Brain microvascular endothelial cell (primary cell): Measurements from ENCODE around the gene MBNL1.

ENCODE experiments used
- DNase-seq: peaks from one replicate; pipeline ENCODE4 v3.0.0-alpha.2; 2020
- H3K27ac ChIP-seq: fragments of 250-450 bp; sonication (Bioruptor Pico); 2 replicates; pipeline ENCODE4 v1.5.1; 2020; ENCODE audit warnings: mild to moderate bottlenecking, moderate library complexity
- H3K27me3 ChIP-seq: fragments of 250-450 bp; sonication (Bioruptor Pico); replicated peaks from 2 replicates; pipeline ENCODE4 v1.5.1; 2020; ENCODE audit warnings: mild to moderate bottlenecking
- H3K36me3 ChIP-seq: fragments of 250-450 bp; sonication (Bioruptor Pico); replicated peaks from 2 replicates; pipeline ENCODE4 v1.5.1; 2020; ENCODE audit warnings: mild to moderate bottlenecking
- H3K4me3 ChIP-seq: 2 replicates; pipeline ENCODE4 v1.5.1; 2011; ENCODE audit warnings: low read depth, mild to moderate bottlenecking, control low read depth, low read length, moderate library complexity
- in situ Hi-C: cut with HindIII; loops from 2 replicates; pipeline ENCODE4 v1.10.0; 2017; ENCODE audit warnings: low sequenced_read_pairs, low pct_ligation_motif_present
- TF ChIP-seq, protein P1 (sequence below): IDR thresholded peaks from 2 replicates; pipeline ENCODE4 v1.5.1; 2011; ENCODE audit warnings: low read depth, mild to moderate bottlenecking, moderate library complexity, low read length, control low read depth, inconsistent platforms; ENCODE audit errors: missing control alignments

MBNL1 gene

DNA sequence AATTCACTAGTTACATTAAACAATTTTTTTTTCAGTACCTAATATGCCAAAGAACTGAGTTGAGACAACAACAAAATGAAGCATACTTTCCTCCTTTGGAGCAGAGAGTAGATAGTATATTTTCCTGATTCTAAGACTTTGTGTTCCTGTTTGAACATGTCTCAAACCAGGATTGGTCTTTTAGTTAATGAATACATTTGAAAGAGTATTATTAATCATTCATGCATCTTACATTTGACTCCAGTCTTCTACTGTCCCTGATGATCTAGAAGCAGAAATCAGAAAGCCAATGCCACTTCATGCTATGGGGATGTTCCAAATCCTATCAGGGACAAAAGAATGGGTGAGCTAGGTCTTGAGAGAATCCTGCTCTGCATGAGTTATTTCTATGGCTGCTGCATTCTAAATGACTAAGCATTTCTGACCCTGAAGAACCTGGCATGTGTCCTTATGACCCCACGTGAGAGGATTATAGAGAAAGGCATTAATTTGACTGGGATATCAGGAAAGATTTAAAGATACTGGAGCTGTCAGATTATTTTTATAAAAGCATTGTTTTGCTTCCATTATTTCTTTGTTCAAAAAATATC lies 32.9 kb upstream of the MBNL1 start:
- TF ChIP-seq, protein P1, sequence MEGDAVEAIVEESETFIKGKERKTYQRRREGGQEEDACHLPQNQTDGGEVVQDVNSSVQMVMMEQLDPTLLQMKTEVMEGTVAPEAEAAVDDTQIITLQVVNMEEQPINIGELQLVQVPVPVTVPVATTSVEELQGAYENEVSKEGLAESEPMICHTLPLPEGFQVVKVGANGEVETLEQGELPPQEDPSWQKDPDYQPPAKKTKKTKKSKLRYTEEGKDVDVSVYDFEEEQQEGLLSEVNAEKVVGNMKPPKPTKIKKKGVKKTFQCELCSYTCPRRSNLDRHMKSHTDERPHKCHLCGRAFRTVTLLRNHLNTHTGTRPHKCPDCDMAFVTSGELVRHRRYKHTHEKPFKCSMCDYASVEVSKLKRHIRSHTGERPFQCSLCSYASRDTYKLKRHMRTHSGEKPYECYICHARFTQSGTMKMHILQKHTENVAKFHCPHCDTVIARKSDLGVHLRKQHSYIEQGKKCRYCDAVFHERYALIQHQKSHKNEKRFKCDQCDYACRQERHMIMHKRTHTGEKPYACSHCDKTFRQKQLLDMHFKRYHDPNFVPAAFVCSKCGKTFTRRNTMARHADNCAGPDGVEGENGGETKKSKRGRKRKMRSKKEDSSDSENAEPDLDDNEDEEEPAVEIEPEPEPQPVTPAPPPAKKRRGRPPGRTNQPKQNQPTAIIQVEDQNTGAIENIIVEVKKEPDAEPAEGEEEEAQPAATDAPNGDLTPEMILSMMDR: no peak
- peak; percentile 35 for DNase-seq
- H3K27me3 ChIP-seq: no peaks in the 10 kb centered on the region
- in situ Hi-C loops: no loop called here
- H3K4me3 ChIP-seq: no peak overlapping the region
- H3K36me3 ChIP-seq: no peaks in the 10 kb centered on the region
- no peak overlapping the region for H3K27ac ChIP-seq

DNA sequence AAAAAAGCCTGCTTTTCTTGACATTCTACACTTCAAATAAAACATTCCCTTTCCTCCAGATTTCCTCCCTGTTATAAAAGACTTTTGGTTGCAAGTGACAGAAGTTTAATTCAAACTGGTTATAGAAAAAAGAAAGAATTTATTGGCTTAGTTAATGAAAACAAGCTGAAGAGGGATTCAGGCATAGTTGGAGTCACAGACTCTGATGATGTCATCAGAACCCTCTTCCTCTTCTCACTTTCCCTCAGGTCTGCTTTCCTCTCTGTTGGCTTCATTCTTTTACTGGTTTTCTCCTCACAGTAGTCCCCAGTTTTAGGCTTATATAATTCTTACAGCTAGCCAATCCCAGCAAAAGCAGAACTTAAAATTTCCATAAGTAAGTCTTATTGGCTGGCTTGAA lies 32.0 kb upstream of the MBNL1 start:
- in situ Hi-C loops: no loop called here
- no peaks in the 10 kb centered on the region for H3K36me3 ChIP-seq
- no peaks in the 10 kb centered on the region for H3K27me3 ChIP-seq
- no peak for DNase-seq
- peak overlapping the region; percentile 0 for H3K27ac ChIP-seq
- TF ChIP-seq, protein P1: no peak
- H3K4me3 ChIP-seq: no peak overlapping the region

DNA sequence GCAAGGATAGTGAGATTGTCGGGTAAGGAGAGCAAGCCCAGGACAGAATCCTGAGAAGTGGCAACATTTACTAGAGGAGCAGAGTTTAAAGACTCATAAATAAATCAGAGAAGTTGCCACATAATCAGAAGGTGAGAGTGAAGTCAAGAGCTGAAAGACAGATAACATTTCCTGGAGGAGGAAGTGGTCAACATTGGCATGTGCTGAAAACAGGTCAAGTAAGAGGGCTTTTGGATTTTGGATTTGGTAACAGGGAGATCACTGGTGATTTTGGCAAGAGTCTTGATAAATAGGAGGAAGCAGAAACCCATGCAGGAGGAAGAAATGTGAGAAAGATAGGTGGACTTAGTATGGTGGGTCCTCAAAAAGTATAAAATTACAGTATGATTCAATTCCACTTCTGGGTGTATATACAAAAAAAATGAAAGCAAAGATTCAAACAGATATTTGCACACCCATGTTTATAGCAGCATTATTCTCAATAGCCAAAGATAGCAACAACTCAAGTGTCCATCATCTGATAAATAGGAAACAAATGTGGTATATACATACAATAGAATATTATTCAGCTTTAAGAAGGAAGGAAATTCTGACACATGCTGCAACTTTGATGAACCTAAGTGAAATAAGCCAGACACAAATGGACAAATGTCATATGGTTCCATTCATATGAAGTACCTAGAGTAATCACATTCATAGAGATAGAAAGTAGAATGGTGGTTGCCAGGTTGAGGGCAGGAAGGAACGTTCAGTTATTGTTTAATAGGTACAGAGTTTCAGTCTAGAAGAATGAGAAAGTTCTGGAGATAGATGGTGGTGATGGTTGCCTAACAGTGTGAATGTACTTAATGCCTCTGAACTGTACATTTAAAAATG lies 27.3 kb upstream of the MBNL1 start:
- Histone ChIP-seq H3K27me3 (no peaks in the 10 kb centered on the region), H3K36me3 (no peaks in the 10 kb centered on the region), H3K4me3 (no peak overlapping the region), H3K27ac (no peak overlapping the region)
- no peak for DNase-seq
- TF ChIP-seq, protein P1: no peak
- in situ Hi-C loops: no loop called here

DNA sequence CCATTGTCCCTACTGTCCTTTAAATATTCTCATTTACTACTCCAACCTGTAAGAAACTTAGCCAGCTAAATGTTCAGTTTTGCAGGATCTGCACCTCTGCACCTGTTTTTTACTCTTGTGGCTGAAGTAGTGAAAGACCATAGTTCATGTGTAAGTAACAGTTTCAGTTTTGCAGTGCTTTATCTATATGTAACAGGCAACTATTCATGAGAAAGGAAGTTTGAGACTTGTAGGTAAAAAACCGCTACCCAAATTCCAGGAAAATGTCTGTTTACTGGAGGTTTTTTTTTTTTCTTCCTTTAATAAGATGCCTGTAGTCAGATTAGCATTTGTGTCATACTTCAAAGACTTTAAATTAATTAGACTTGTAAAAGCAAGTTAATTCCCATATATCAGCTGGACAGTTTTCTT lies 25.4 kb upstream of the MBNL1 start:
- Histone ChIP-seq H3K4me3 (no peak overlapping the region), H3K27ac (no peak overlapping the region), H3K36me3 (no peaks in the 10 kb centered on the region), H3K27me3 (no peaks in the 10 kb centered on the region)
- in situ Hi-C loops: no loop called here
- TF ChIP-seq, protein P1: no peak
- no peak for DNase-seq

DNA sequence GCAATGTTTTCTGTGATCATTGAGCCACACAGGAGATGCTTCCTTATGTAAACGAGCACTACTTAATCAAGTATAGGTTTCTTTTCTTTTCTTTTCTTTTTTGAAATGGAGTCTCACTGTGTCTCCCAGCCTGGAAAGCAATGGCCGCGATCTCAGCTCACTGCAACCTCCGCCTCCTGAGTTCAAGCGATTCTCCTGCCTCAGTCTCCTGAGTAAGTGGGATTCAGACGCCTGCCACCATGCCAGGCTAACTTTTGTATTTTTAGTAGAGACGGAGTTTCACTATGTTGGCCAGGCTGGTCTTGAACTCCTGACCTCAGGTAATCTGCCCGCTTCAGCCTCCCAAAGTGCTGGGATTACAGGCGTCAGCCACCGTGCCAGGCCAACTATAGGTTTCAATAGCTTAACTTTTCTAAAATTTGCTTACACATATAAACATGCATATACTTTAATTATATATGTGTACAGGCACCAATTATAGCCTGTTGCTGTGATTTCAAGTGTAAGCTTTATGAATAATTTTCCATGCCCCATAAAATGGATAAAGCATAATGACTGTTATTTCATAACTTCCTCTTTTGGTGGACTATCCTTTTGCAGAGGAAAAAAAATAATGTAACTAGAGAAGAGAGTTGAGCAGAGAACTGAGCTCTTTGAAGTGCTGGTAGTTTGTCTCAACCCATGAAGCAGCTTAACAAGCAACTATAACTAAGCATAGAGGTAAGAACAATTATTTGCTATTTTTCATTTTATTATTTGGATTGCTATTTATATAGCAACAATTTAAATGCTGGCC lies 24.8 kb upstream of the MBNL1 start:
- in situ Hi-C loops: no loop called here
- TF ChIP-seq, protein P1: no peak
- DNase-seq: no peak
- Histone ChIP-seq H3K27ac (no peak overlapping the region), H3K36me3 (no peaks in the 10 kb centered on the region), H3K4me3 (no peak overlapping the region), H3K27me3 (no peaks in the 10 kb centered on the region)
